WTC11 (cell line): ENCODE measurements around the gene RFC3. TPM values are rescaled to one million over a fixed set of nuclear protein-coding genes. Genes with fewer than 3 reads are reported as not detected.

ENCODE experiments used
- ARID4B ChIP-seq: sonication (generic); formaldehyde crosslinking; IDR thresholded peaks from 2 replicates; pipeline ENCODE4 v1.8.0; 2023; ENCODE audit warnings: missing genetic modification reagents, mild to moderate bottlenecking, borderline replicate concordance
- ATF2 ChIP-seq: sonication (generic); formaldehyde crosslinking; IDR thresholded peaks from 2 replicates; pipeline ENCODE4 v1.8.1; 2022; ENCODE audit warnings: low read depth, missing genetic modification reagents, borderline replicate concordance
- ELF4 ChIP-seq: sonication (generic); formaldehyde crosslinking; IDR thresholded peaks from 2 replicates; pipeline ENCODE4 v1.8.1; 2022; ENCODE audit warnings: low read depth, mild to moderate bottlenecking, moderate library complexity, missing genetic modification reagents
- ERG ChIP-seq: fragments of 250-450 bp; sonication (Bioruptor Pico); IDR thresholded peaks from 2 replicates; pipeline ENCODE4 v1.8.0; 2021; ENCODE audit warnings: mild to moderate bottlenecking
- ESRRA ChIP-seq: sonication (generic); formaldehyde crosslinking; IDR thresholded peaks from 2 replicates; pipeline ENCODE4 v1.8.1; 2022; ENCODE audit warnings: mild to moderate bottlenecking, missing genetic modification reagents, borderline replicate concordance
- FOXP4 ChIP-seq: sonication (generic); formaldehyde crosslinking; IDR thresholded peaks from 2 replicates; pipeline ENCODE4 v1.8.0; 2022; ENCODE audit warnings: mild to moderate bottlenecking, missing genetic modification reagents
- HMGXB4 ChIP-seq: sonication (generic); formaldehyde crosslinking; IDR thresholded peaks from 2 replicates; pipeline ENCODE4 v1.8.1; 2023; ENCODE audit warnings: mild to moderate bottlenecking, moderate library complexity, missing genetic modification reagents
- JUN ChIP-seq: sonication (generic); formaldehyde crosslinking; IDR thresholded peaks from 2 replicates; pipeline ENCODE4 v1.8.0; 2023; ENCODE audit warnings: mild to moderate bottlenecking, missing genetic modification reagents
- NFATC4 ChIP-seq: fragments of 250-450 bp; sonication (Bioruptor Pico); IDR thresholded peaks from 2 replicates; pipeline ENCODE4 v1.9.0; 2021; ENCODE audit warnings: mild to moderate bottlenecking
- NR2C2 ChIP-seq: sonication (generic); formaldehyde crosslinking; IDR thresholded peaks from 2 replicates; pipeline ENCODE4 v1.8.0; 2022; ENCODE audit warnings: mild to moderate bottlenecking, missing genetic modification reagents
- SOX15 ChIP-seq: fragments of 250-450 bp; sonication (Bioruptor Pico); IDR thresholded peaks from 2 replicates; pipeline ENCODE4 v1.9.0; 2021; ENCODE audit warnings: mild to moderate bottlenecking
- SP1 ChIP-seq: sonication (generic); formaldehyde crosslinking; conservative IDR thresholded peaks from 2 replicates; pipeline ENCODE4 v1.8.1; 2022; ENCODE audit warnings: missing genetic modification reagents
- STAT6 ChIP-seq: sonication (generic); formaldehyde crosslinking; conservative IDR thresholded peaks from 2 replicates; pipeline ENCODE4 v1.8.1; 2023; ENCODE audit warnings: mild to moderate bottlenecking, low read depth, missing genetic modification reagents, moderate library complexity
- USF1 ChIP-seq: sonication (generic); formaldehyde crosslinking; IDR thresholded peaks from 2 replicates; pipeline ENCODE4 v1.8.0; 2022; ENCODE audit warnings: mild to moderate bottlenecking, missing genetic modification reagents
- ZBTB43 ChIP-seq: sonication (generic); formaldehyde crosslinking; IDR thresholded peaks from 2 replicates; pipeline ENCODE4 v1.8.1; 2023; ENCODE audit warnings: mild to moderate bottlenecking, missing genetic modification reagents
- ZNF263 ChIP-seq: sonication (generic); formaldehyde crosslinking; IDR thresholded peaks from 2 replicates; pipeline ENCODE4 v1.8.1; 2022; ENCODE audit warnings: low read depth, mild to moderate bottlenecking, moderate library complexity, missing genetic modification reagents
- ZNF317 ChIP-seq: sonication (generic); formaldehyde crosslinking; IDR thresholded peaks from 2 replicates; pipeline ENCODE4 v1.8.1; 2023; ENCODE audit warnings: low read depth, mild to moderate bottlenecking, moderate library complexity, missing genetic modification reagents, borderline replicate concordance
- ZSCAN18 ChIP-seq: fragments of 250-450 bp; sonication (Bioruptor Pico); IDR thresholded peaks from 2 replicates; pipeline ENCODE4 v2.1.2; 2022; ENCODE audit warnings: mild to moderate bottlenecking, moderate library complexity
- total RNA-seq: library from RNA; stranded (reverse); gene quantifications from 3 replicates; pipeline ENCODE4 v1.2.3, GENCODE V29; 2021

RFC3 gene
- total RNA-seq, 1 experiment from 2014 or later: 37.0 TPM

GRCh38 chr13:33817901-33818706 lies at the start of gene RFC3 (continued):
- no peak for TF ChIP-seq NR2C2 (CRISPR knock-in tag)
- TF ChIP-seq FOXP4 (CRISPR knock-in tag): peak; percentile 40; the same call in 1 of the 2 replicates
- TF ChIP-seq HMGXB4: 0 out of 2 replicates have a peak, but pooled peaks have one; percentile 26
- TF ChIP-seq JUN (CRISPR knock-in tag): no peak
- TF ChIP-seq ZNF263 (CRISPR knock-in tag): no peak
- no peak for TF ChIP-seq SOX15 (CRISPR knock-in tag)
- TF ChIP-seq ATF2 (CRISPR knock-in tag): no peak
- TF ChIP-seq NFATC4 (CRISPR knock-in tag): no peak
- TF ChIP-seq STAT6 (CRISPR knock-in tag): no peak
- no peak for TF ChIP-seq ESRRA
- TF ChIP-seq ARID4B: no peak
- TF ChIP-seq ERG (CRISPR knock-in tag): no peak
- TF ChIP-seq ZSCAN18 (CRISPR knock-in tag): no peak
- TF ChIP-seq ELF4: no peak
- no peak for TF ChIP-seq USF1
- no peak for TF ChIP-seq ZBTB43 (CRISPR knock-in tag)
- TF ChIP-seq SP1 (CRISPR knock-in tag): peak; percentile 62
- no peak for TF ChIP-seq ZNF317
